Karpas-422 (cell line): ENCODE data around the gene BCL7C. TPM values are rescaled to one million over a fixed set of nuclear protein-coding genes. Genes with fewer than 3 reads are reported as not detected.

Experiments
- DNase-seq: peaks from one replicate; pipeline ENCODE4 v3.0.0-alpha.2; 2015
- H2AFZ ChIP-seq: fragments of 200-600 bp; sonication (generic); 2 replicates; pipeline ENCODE4 v1.6.1; 2014; ENCODE audit warnings: antibody characterized with exemption, low read length, mixed read lengths
- H3K27ac ChIP-seq: fragments of 200-600 bp; sonication (generic); 2 replicates; pipeline ENCODE4 v1.5.1; 2014; ENCODE audit warnings: mild to moderate bottlenecking, low read length, moderate library complexity
- H3K27me3 ChIP-seq: fragments of 200-600 bp; sonication (generic); 2 replicates; pipeline ENCODE4 v1.6.1; 2014; ENCODE audit warnings: low read length, mixed read lengths
- H3K36me3 ChIP-seq: fragments of 200-600 bp; sonication (generic); 2 replicates; pipeline ENCODE4 v1.6.1; 2014; ENCODE audit warnings: low read length, mixed read lengths; ENCODE audit not compliant: insufficient read depth
- H3K4me1 ChIP-seq: fragments of 200-600 bp; sonication (generic); 2 replicates; pipeline ENCODE4 v1.6.1; 2014; ENCODE audit warnings: mild to moderate bottlenecking, low read length, mixed read lengths
- H3K4me2 ChIP-seq: fragments of 200-600 bp; sonication (generic); 2 replicates; pipeline ENCODE4 v1.6.1; 2014; ENCODE audit warnings: low read length, low read depth, mild to moderate bottlenecking; ENCODE audit not compliant: poor library complexity, severe bottlenecking
- H3K4me3 ChIP-seq: fragments of 200-600 bp; sonication (generic); 2 replicates; pipeline ENCODE4 v1.5.1; 2014; ENCODE audit warnings: mild to moderate bottlenecking, antibody characterized with exemption, low read length, mixed read lengths
- H3K79me2 ChIP-seq: fragments of 200-600 bp; sonication (generic); 2 replicates; pipeline ENCODE4 v1.6.1; 2014; ENCODE audit warnings: mild to moderate bottlenecking, low read length, mixed read lengths
- H3K9ac ChIP-seq: fragments of 200-600 bp; sonication (generic); 2 replicates; pipeline ENCODE4 v1.6.0; 2014; ENCODE audit warnings: low read length
- H3K9me2 ChIP-seq: fragments of 200-600 bp; sonication (generic), shearing (Covaris generic); replicated peaks from 2 replicates; pipeline ENCODE4 v1.6.0; 2014; ENCODE audit warnings: mild to moderate bottlenecking, low read length, moderate library complexity; ENCODE audit not compliant: insufficient read depth
- H3K9me3 ChIP-seq: fragments of 300-700, 200-600 bp; sonication (generic); 2 replicates; pipeline ENCODE4 v1.6.1; 2014; ENCODE audit warnings: low read length, mixed read lengths
- H4K20me1 ChIP-seq: fragments of 200-600 bp; sonication (generic); 2 replicates; pipeline ENCODE4 v1.6.1; 2014; ENCODE audit warnings: mild to moderate bottlenecking, antibody characterized with exemption, low read length, low read depth; ENCODE audit not compliant: insufficient read depth
- total RNA-seq: library from RNA; depleted of rRNA; stranded (reverse); fragments of >200 nt; shearing (Covaris generic); gene quantifications from 2 replicates; pipeline ENCODE4 v1.2.3, GENCODE V29; 2014; ENCODE audit warnings: low replicate concordance

Gene BCL7C
- total RNA-seq, 1 experiment from 2014 or later: 27.4 TPM

DNA sequence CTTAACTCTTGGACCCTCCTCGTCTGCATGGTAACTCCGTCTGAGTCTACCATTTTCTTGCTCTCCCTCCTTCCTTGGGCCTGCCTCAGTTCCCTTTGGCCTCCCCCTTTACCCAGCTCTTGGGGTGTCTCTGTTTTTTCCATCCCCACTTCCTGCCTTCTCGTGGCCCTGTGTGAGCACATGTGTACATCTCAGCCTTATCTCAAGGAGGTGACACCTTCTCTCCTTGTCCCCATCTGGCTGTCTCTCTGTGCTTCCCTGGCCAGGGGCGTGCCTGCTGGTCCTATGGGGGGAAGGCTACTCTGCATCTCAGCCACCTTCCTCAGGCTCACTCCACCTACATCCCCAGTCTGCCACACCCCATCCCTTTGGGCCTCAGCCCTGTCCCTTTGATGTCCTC lies 9.1 kb upstream of the BCL7C start:
- no peaks in the 10 kb centered on the region for H4K20me1 ChIP-seq
- DNase-seq: no peak
- no peaks in the 10 kb centered on the region for H3K9me2 ChIP-seq
- H3K79me2 ChIP-seq: no peaks in the 10 kb centered on the region
- no peak overlapping the region for H3K4me3 ChIP-seq
- no peak overlapping the region for H3K27ac ChIP-seq
- H3K9me3 ChIP-seq: no peaks in the 10 kb centered on the region
- no peaks in the 10 kb centered on the region for H3K27me3 ChIP-seq
- H3K9ac ChIP-seq: no peak overlapping the region
- H2AFZ ChIP-seq: no peak overlapping the region
- H3K36me3 ChIP-seq: no peaks in the 10 kb centered on the region
- H3K4me1 ChIP-seq: peaks cover 12% of the 10 kb centered on the region
- peak overlapping the region; percentile 58 for H3K4me2 ChIP-seq

DNA sequence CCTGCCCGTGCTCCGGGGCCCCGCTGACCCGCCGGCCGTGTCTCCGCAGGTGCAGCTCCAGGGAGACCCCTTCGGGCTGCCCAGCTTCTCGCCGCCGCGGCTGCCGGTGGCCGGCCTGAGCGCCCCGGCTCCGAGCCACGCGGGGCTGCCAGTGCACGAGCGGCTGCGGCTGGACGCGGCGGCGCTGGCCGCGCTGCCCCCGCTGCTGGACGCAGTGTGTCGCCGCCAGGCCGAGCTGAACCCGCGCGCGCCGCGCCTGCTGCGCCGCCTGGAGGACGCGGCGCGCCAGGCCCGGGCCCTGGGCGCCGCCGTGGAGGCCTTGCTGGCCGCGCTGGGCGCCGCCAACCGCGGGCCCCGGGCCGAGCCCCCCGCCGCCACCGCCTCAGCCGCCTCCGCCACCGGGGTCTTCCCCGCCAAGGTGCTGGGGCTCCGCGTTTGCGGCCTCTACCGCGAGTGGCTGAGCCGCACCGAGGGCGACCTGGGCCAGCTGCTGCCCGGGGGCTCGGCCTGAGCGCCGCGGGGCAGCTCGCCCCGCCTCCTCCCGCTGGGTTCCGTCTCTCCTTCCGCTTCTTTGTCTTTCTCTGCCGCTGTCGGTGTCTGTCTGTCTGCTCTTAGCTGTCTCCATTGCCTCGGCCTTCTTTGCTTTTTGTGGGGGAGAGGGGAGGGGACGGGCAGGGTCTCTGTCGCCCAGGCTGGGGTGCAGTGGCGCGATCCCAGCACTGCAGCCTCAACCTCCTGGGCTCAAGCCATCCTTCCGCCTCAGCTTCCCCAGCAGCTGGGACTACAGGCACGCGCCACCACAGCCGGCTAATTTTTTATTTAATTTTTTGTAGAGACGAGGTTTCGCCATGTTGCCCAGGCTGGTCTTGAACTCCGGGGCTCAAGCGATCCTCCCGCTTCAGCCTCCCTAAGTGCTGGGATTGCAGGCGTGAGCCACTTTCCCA lies 8.4 kb upstream of the BCL7C start:
- H3K9me2 ChIP-seq: no peaks in the 10 kb centered on the region
- DNase-seq: peak; percentile 76
- H3K4me2 ChIP-seq: peak overlapping the region; percentile 88
- no peak overlapping the region for H3K27ac ChIP-seq
- H3K27me3 ChIP-seq: no peaks in the 10 kb centered on the region
- H3K36me3 ChIP-seq: no peaks in the 10 kb centered on the region
- peak overlapping the region; percentile 93; the same call in 1 of the 2 replicates for H2AFZ ChIP-seq
- H4K20me1 ChIP-seq: no peaks in the 10 kb centered on the region
- no peaks in the 10 kb centered on the region for H3K79me2 ChIP-seq
- no peaks in the 10 kb centered on the region for H3K9me3 ChIP-seq
- H3K4me1 ChIP-seq: peaks cover 16% of the 10 kb centered on the region
- peak overlapping the region; percentile 78 for H3K9ac ChIP-seq
- H3K4me3 ChIP-seq: peak overlapping the region; percentile 76

DNA sequence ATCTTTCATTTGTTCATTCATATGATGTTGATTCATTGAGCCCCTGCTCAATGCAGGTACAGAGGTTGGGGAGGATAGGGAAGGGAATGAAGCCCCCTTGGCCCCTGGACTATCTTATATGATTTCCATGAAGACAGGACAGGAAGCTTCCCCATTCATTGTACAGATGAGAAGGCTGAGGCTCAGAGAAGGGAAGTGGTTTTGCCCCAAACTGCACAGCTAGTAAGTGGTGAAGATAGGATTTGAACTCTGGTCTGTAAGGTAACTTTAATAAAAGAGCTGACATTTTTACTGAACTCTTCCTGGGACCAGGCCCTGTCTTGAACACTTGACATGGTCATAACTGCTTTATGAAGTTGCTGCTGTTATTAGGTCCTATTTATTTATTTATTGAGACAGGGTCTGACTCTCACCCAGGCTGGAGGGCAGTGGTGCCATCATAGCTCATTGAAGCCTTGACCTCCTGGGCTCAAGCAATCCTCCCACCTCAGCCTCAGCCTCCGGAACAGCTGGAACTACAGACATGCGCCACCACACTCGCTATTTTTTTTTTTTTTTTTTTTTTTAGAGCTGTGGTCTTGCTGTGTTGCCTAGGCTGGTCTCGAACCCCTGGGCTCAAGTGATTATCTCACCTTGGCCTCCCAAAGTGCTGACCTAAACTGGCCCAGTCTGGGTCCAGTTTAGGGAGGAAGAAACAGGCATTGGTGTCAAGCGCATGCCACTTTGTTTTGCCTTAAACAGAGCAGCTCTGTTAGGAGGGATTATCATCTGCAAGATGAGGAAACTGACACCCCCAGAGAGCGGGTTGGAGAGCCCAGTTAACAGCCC lies 7.5 kb upstream of the BCL7C start:
- Histone ChIP-seq H2AFZ (peak overlapping the region; percentile 93; the same call in 1 of the 2 replicates), H3K9me2 (no peaks in the 10 kb centered on the region), H3K9ac (peak overlapping the region; percentile 78), H3K4me3 (peak overlapping the region; percentile 76), H3K27me3 (no peaks in the 10 kb centered on the region), H3K27ac (no peak overlapping the region), H3K4me1 (peaks cover 24% of the 10 kb centered on the region), H3K9me3 (no peaks in the 10 kb centered on the region), H3K4me2 (peak overlapping the region; percentile 88), H3K79me2 (no peaks in the 10 kb centered on the region), H3K36me3 (no peaks in the 10 kb centered on the region), H4K20me1 (no peaks in the 10 kb centered on the region)
- no peak for DNase-seq

DNA sequence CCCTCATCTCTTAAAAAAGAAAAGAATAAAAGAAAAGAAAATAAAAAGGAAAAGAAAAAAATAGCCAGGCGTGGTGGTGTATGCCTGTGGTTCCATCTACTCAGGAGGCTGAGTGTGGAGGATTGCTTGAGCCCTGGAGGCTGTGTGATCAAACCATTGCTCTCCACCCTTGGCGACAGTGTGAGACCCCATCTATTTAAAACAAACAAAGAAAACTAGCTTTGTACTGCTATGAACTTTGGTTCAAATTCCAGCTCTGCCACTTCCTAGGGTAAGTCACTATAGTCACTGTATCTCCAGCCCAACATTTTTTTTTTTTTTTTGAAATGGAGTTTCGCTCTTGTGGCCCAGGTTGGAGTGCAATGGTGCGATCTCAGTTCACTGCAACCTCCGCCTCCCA lies 6.7 kb upstream of the BCL7C start:
- Histone ChIP-seq H3K27ac (no peak overlapping the region), H2AFZ (no peak overlapping the region), H3K27me3 (no peaks in the 10 kb centered on the region), H3K79me2 (no peaks in the 10 kb centered on the region), H3K4me2 (no peak overlapping the region), H3K9me3 (no peaks in the 10 kb centered on the region), H4K20me1 (no peaks in the 10 kb centered on the region), H3K4me3 (no peak overlapping the region), H3K9me2 (no peaks in the 10 kb centered on the region), H3K36me3 (no peaks in the 10 kb centered on the region), H3K9ac (no peak overlapping the region), H3K4me1 (peaks cover 32% of the 10 kb centered on the region)
- DNase-seq: no peak

DNA sequence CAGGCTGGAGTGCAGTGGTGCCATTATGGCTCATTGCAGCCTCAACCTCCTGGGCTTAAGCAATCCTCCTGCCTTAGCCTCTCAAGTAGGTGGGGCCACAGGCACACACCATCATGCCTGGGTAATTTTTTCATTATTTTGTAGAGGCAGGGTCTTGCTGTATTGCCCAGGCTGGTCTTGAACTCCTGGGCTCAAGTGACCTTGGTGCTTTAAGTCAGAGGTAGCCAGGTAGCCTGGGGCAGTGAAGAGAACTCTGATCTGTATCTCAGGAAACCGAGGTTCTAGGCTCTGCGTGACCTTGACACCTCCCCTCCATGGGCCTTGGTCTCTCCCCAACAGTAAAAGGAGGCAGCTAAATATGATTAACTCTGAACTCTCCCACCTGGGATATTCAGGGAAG lies 5.9 kb upstream of the BCL7C start:
- H3K4me1 ChIP-seq: peaks cover 39% of the 10 kb centered on the region
- H3K79me2 ChIP-seq: no peaks in the 10 kb centered on the region
- no peaks in the 10 kb centered on the region for H3K36me3 ChIP-seq

DNA sequence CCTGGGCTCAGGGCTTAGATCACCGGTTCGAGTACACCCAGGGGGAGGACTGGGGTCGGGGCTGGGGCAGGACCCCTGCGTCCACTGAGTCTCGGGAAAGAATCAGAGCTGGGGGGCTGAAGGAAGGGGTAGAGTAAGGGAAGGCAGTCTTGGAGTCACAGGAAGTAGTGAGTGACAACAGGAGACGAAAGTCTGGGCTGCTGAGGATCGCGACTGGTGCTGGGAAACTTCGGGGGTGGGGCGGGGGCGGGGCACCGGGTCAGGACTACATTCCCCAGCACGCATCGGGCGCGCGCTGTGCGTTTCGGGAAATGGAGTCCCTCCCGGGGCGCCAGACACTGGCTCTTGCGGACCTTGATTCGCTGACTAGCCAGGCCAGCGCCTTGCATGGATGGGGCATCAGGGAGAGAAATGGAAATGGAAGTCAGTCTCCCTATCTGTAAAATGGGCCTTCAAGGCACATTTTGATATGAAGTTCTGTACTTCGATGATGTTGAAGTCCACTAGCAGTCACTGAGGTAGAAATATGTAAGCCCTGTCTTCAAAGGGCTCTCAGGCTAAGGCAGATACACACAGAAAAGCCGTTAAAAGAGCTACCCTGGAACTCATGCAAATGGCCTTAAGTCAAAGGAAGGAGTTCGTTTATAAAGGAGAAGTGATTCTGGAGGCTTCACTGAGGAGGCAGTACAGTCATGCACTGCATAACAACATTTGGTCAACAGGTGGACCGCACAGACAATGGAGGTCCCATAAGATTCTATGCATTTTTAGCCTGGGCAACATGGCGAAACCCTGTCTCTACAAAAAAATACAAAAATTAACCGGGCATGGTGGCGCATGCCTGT lies 3.2 kb upstream of the BCL7C start:
- H2AFZ ChIP-seq: peak overlapping the region; percentile 84; the same call in 1 of the 2 replicates
- peaks cover 12% of the 10 kb centered on the region for H3K79me2 ChIP-seq
- H3K9ac ChIP-seq: peak overlapping the region; percentile 73
- H3K4me2 ChIP-seq: peak overlapping the region; percentile 83
- H3K36me3 ChIP-seq: no peaks in the 10 kb centered on the region
- no peaks in the 10 kb centered on the region for H3K9me2 ChIP-seq
- peak overlapping the region; percentile 83 for H3K27ac ChIP-seq
- DNase-seq: peak; percentile 95
- H4K20me1 ChIP-seq: no peaks in the 10 kb centered on the region
- no peaks in the 10 kb centered on the region for H3K9me3 ChIP-seq
- peak overlapping the region; percentile 72 for H3K4me3 ChIP-seq
- H3K4me1 ChIP-seq: peaks cover 55% of the 10 kb centered on the region
- no peaks in the 10 kb centered on the region for H3K27me3 ChIP-seq

More for the DNA sequence above, 5.9 kb upstream of the BCL7C start:
- Histone ChIP-seq H3K9me3 (no peaks in the 10 kb centered on the region), H2AFZ (no peak overlapping the region), H3K27ac (no peak overlapping the region), H3K27me3 (no peaks in the 10 kb centered on the region), H4K20me1 (no peaks in the 10 kb centered on the region), H3K4me2 (no peak overlapping the region), H3K9me2 (no peaks in the 10 kb centered on the region), H3K9ac (no peak overlapping the region), H3K4me3 (no peak overlapping the region)
- DNase-seq: no peak

DNA sequence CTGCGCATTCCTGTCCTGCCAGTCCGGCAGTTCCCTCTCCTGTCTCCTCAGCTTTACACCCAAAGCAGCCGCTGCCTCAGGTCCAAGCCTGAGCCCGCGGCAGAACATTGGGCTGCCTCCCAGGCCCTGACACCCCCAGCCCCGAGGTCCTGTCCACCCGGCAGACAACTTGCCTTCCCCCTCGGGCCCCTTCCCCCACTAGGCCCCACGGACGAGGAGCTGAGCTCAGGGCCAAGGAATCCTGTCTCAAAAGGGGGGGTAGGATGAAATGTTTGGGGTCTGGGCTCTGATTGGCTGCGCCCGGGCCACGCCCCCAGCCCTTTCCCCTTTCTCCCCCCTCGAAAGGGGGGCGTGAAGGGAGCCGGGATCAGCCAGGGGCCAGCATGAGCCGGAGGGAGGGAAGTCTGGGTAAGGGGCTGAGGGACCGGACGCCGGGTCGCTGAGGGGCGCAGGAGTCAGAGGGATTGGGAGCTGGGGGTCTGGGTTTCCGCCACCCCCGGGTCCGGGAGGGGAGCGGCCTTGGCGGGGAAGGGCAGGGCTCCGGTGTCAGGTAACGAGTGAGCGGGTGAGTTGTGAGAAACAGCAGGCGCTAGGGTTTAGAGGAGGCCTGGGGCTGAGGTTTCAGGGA lies 2.5 kb upstream of the BCL7C start, which contains the start of gene CTF1:
TSS of gene CTF1 (plus strand) at position 354 of the 628 bp plus-strand sequence. CDS start at position 384, 30 bp downstream.
- peak; percentile 85 for DNase-seq
- Histone ChIP-seq H2AFZ (peak within 1 kb of the TSS; percentile 84; the same call in 1 of the 2 replicates), H3K4me2 (peak within 1 kb of the TSS; percentile 83), H3K79me2 (peaks cover 12% of the 10 kb centered on the region), H3K9me2 (no peaks in the 10 kb centered on the region), H4K20me1 (no peaks in the 10 kb centered on the region), H3K9ac (peak within 1 kb of the TSS; percentile 73), H3K4me3 (peak within 1 kb of the TSS; percentile 72), H3K4me1 (peaks cover 49% of the 10 kb centered on the region), H3K27me3 (no peaks in the 10 kb centered on the region), H3K9me3 (no peaks in the 10 kb centered on the region), H3K27ac (peak within 1 kb of the TSS; percentile 83), H3K36me3 (no peaks in the 10 kb centered on the region)
